SK-N-SH (cell line): ENCODE data around the gene ARHGAP26.

Experiments used
- CTCF ChIP-seq: fragments of 200-600 bp; sonication (generic); IDR thresholded peaks from 2 replicates; pipeline ENCODE4 v1.6.1; 2017; ENCODE audit warnings: antibody characterized with exemption, mild to moderate bottlenecking, moderate library complexity
- FOXM1 ChIP-seq: IDR thresholded peaks from 2 replicates; pipeline ENCODE4 v1.4.0; 2012; ENCODE audit warnings: low read depth, mild to moderate bottlenecking
- NRF1 ChIP-seq: IDR thresholded peaks from 2 replicates; pipeline ENCODE4 v1.6.1; 2012; ENCODE audit warnings: low read depth, mild to moderate bottlenecking, low read length
- POLR2AphosphoS5 ChIP-seq: IDR thresholded peaks from 2 replicates; pipeline ENCODE4 v1.6.1; 2012; ENCODE audit warnings: low read depth, low read length
- RAD21 ChIP-seq: IDR thresholded peaks from 2 replicates; pipeline ENCODE4 v1.6.1; 2012; ENCODE audit warnings: mild to moderate bottlenecking, low read length
- SMC3 ChIP-seq: IDR thresholded peaks from 2 replicates; pipeline ENCODE4 v1.6.1; 2012; ENCODE audit warnings: low read depth, low read length, improper control_type of control experiment
- TAF1 ChIP-seq: IDR thresholded peaks from 2 replicates; pipeline ENCODE4 v1.6.1; 2012; ENCODE audit warnings: low read depth, mild to moderate bottlenecking, low read length, moderate library complexity, borderline replicate concordance
- YY1 ChIP-seq: IDR thresholded peaks from 2 replicates; pipeline ENCODE4 v1.4.0; 2012; ENCODE audit warnings: low read depth, mild to moderate bottlenecking
- TF ChIP-seq, protein P1 (sequence below): IDR thresholded peaks from 2 replicates; pipeline ENCODE4 v1.6.1; 2012; ENCODE audit warnings: mild to moderate bottlenecking, low read depth, low read length, moderate library complexity

DNA sequence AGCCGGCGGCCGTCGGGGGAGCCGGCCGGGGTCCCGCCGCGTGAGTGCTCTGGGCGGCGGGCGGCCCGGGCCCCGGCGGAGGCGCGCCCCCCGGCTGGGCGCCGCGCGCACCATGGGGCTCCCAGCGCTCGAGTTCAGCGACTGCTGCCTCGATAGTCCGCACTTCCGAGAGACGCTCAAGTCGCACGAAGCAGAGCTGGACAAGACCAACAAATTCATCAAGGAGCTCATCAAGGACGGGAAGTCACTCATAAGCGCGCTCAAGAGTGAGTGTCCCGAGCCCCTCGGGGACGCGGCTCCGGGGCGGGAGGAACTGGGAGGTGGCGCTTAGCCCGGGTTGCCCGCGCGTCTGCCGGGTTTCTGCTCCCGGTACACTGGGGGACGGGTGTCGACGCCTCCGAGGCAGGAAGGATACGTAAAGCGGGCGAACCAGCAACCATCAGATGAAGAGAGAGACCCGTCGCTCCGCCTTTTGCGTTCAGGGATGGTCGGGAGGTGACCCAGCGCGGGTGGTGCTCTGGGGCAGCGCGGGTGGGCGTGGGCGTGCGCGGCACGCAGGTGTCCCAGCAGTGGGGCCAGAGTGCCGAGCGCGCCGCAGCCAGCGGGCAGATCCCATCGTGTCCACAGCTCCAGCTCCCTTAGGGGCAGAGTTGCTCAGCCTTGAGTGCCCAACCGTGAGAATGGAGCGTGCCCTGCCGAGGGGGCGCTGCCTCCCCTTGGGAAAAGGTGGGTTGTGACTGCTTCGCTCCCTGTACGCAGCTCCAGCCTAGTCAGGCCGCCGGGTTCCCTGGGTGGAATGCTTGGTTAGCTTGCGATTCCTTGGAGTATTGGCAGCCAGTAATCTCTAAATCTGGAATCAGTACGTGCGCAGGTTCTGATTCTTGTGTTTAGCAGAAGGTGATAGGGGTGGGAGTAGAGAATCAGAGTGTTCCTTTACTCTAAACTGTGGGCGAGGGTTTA lies 753 bp downstream of the ARHGAP26 start:
- TF ChIP-seq CTCF (peak; percentile 45), SMC3 (peak; percentile 43; the same call in 1 of the 2 replicates), RAD21 (peak; percentile 65), FOXM1 (no peak), POLR2AphosphoS5 (no peak), NRF1 (no peak), TAF1 (no peak), YY1 (no peak)
- TF ChIP-seq, protein P1, sequence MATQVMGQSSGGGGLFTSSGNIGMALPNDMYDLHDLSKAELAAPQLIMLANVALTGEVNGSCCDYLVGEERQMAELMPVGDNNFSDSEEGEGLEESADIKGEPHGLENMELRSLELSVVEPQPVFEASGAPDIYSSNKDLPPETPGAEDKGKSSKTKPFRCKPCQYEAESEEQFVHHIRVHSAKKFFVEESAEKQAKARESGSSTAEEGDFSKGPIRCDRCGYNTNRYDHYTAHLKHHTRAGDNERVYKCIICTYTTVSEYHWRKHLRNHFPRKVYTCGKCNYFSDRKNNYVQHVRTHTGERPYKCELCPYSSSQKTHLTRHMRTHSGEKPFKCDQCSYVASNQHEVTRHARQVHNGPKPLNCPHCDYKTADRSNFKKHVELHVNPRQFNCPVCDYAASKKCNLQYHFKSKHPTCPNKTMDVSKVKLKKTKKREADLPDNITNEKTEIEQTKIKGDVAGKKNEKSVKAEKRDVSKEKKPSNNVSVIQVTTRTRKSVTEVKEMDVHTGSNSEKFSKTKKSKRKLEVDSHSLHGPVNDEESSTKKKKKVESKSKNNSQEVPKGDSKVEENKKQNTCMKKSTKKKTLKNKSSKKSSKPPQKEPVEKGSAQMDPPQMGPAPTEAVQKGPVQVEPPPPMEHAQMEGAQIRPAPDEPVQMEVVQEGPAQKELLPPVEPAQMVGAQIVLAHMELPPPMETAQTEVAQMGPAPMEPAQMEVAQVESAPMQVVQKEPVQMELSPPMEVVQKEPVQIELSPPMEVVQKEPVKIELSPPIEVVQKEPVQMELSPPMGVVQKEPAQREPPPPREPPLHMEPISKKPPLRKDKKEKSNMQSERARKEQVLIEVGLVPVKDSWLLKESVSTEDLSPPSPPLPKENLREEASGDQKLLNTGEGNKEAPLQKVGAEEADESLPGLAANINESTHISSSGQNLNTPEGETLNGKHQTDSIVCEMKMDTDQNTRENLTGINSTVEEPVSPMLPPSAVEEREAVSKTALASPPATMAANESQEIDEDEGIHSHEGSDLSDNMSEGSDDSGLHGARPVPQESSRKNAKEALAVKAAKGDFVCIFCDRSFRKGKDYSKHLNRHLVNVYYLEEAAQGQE = no peak
